Endodermal cell (in vitro differentiated cells): ENCODE data around the gene PAN3. TPM values are rescaled to one million over a fixed set of nuclear protein-coding genes. Genes with fewer than 3 reads are reported as not detected.

Source experiments
- DNase-seq: peaks from one replicate; pipeline ENCODE4 v3.0.0-alpha.2; 2017
- H3K27ac ChIP-seq: 2 replicates; pipeline ENCODE4 v1.5.1; 2013; ENCODE audit warnings: mild to moderate bottlenecking, low read depth, low read length, moderate library complexity
- H3K27me3 ChIP-seq: 2 replicates; pipeline ENCODE4 v1.6.1; 2013; ENCODE audit warnings: mild to moderate bottlenecking, low read length, moderate library complexity; ENCODE audit not compliant: insufficient read depth, control insufficient read depth, poor library complexity, severe bottlenecking
- H3K36me3 ChIP-seq: 2 replicates; pipeline ENCODE4 v1.7.0; 2013; ENCODE audit warnings: mild to moderate bottlenecking, low read length, moderate library complexity; ENCODE audit not compliant: control insufficient read depth, insufficient read depth
- H3K4me1 ChIP-seq: one replicate; pipeline ENCODE4 v1.7.0; 2013; ENCODE audit warnings: low read length; ENCODE audit not compliant: control insufficient read depth, insufficient read depth
- H3K4me3 ChIP-seq: 2 replicates; pipeline ENCODE4 v1.5.1; 2013; ENCODE audit warnings: mild to moderate bottlenecking, low read length, moderate library complexity
- H3K9ac ChIP-seq: 2 replicates; pipeline ENCODE4 v1.6.1; 2013; ENCODE audit warnings: mild to moderate bottlenecking, low read length, moderate library complexity; ENCODE audit not compliant: poor library complexity, severe bottlenecking; ENCODE audit errors: extremely low read depth
- H3K9me3 ChIP-seq: 2 replicates; pipeline ENCODE4 v1.6.1; 2013; ENCODE audit warnings: mild to moderate bottlenecking, low read length, moderate library complexity; ENCODE audit not compliant: control insufficient read depth
- H3K27ac Mint-ChIP-seq: 2 replicates; pipeline ENCODE4 v1.8.0; 2020; ENCODE audit warnings: mixed read lengths
- H3K27me3 Mint-ChIP-seq: 2 replicates; pipeline ENCODE4 v1.8.0; 2021; ENCODE audit warnings: mild to moderate bottlenecking, mixed read lengths; ENCODE audit not compliant: insufficient read depth
- H3K36me3 Mint-ChIP-seq: 2 replicates; pipeline ENCODE4 v1.8.0; 2020; ENCODE audit warnings: low read depth, mixed read lengths
- H3K4me1 Mint-ChIP-seq: 2 replicates; pipeline ENCODE4 v1.8.0; 2020; ENCODE audit warnings: mixed read lengths
- H3K4me3 Mint-ChIP-seq: 2 replicates; pipeline ENCODE4 v1.8.0; 2020; ENCODE audit warnings: mild to moderate bottlenecking, moderate library complexity, mixed read lengths
- H3K9me3 Mint-ChIP-seq: 2 replicates; pipeline ENCODE4 v1.8.0; 2020; ENCODE audit warnings: mild to moderate bottlenecking, mixed read lengths
- CTCF ChIP-seq: fragments of 200-600 bp; sonication (generic); conservative IDR thresholded peaks from 2 replicates; pipeline ENCODE4 v1.5.0; 2021; ENCODE audit warnings: antibody characterized with exemption, mild to moderate bottlenecking
- WGBS, 2 experiments: methylation state at CpG; one replicate each; pipeline versions ENCODE4 v1.1.5 to v1.1.7; 2013; ENCODE audit warnings: missing lambda C conversion rate in 2 of 2, mixed read lengths in 1 of 2; ENCODE audit not compliant: insufficient coverage in 1 of 2, insufficient read length in 1 of 2; 5-methylcytosine and 5-hydroxymethylcytosine counted together
- total RNA-seq, 2 donors: library from RNA; stranded (reverse); fragmentation: NEBNext Ultra II Directional in 1 of 2; extraction: Animal tissue kit (Norgen Biotek cat#: 25700) in 1 of 2; gene quantifications; 2 replicates in 1 of 2; 3 replicates in 1 of 2; pipeline ENCODE4 v1.2.1, GENCODE V29; 2021

The PAN3 gene
- total RNA-seq, 2 donors from 2014 or later = 73.5 to 73.8 TPM

- no peaks in the 10 kb centered on the region for H3K36me3 Mint-ChIP-seq
- H3K27ac Mint-ChIP-seq = no peak overlapping the region
- H3K4me3 ChIP-seq = no peak overlapping the region
- no peak for TF ChIP-seq CTCF
- no peaks in the 10 kb centered on the region for H3K9me3 ChIP-seq
- H3K27me3 ChIP-seq = no peaks in the 10 kb centered on the region
- no peak overlapping the region for H3K9ac ChIP-seq
- no peaks in the 10 kb centered on the region for H3K27me3 Mint-ChIP-seq
- H3K36me3 ChIP-seq = no peaks in the 10 kb centered on the region
- no peak for DNase-seq
- H3K4me3 Mint-ChIP-seq = no peak overlapping the region
- H3K9me3 Mint-ChIP-seq = no peaks in the 10 kb centered on the region
- H3K27ac ChIP-seq = no peak overlapping the region
- no peaks in the 10 kb centered on the region for H3K4me1 ChIP-seq
- no peaks in the 10 kb centered on the region for H3K4me1 Mint-ChIP-seq
Observed at GRCh38 chr13:28128030-28128429, 10.3 kb upstream of the PAN3 start.

GRCh38 chr13:28128926-28129325, 9.4 kb upstream of the PAN3 start:
- H3K27ac ChIP-seq = no peak overlapping the region
- no peaks in the 10 kb centered on the region for H3K4me1 ChIP-seq
- Mint-ChIP-seq H3K4me3 (no peak overlapping the region), H3K36me3 (no peaks in the 10 kb centered on the region), H3K27me3 (no peaks in the 10 kb centered on the region), H3K4me1 (no peaks in the 10 kb centered on the region), H3K27ac (no peak overlapping the region), H3K9me3 (no peaks in the 10 kb centered on the region)
- DNase-seq = no peak
- H3K9me3 ChIP-seq = no peaks in the 10 kb centered on the region
- no peak overlapping the region for H3K4me3 ChIP-seq
- TF ChIP-seq CTCF = no peak
- H3K9ac ChIP-seq = no peak overlapping the region
- H3K27me3 ChIP-seq = no peaks in the 10 kb centered on the region
- H3K36me3 ChIP-seq = no peaks in the 10 kb centered on the region

GRCh38 chr13:28129911-28130693, 8.2 kb upstream of the PAN3 start:
- Mint-ChIP-seq H3K4me1 (no peaks in the 10 kb centered on the region), H3K27ac (no peak overlapping the region), H3K27me3 (no peaks in the 10 kb centered on the region), H3K36me3 (no peaks in the 10 kb centered on the region), H3K4me3 (no peak overlapping the region), H3K9me3 (no peaks in the 10 kb centered on the region)
- no peaks in the 10 kb centered on the region for H3K4me1 ChIP-seq
- H3K36me3 ChIP-seq = no peaks in the 10 kb centered on the region
- no peak overlapping the region for H3K9ac ChIP-seq
- no peak overlapping the region for H3K4me3 ChIP-seq
- TF ChIP-seq CTCF = no peak
- DNase-seq = no peak
- H3K27ac ChIP-seq = no peak overlapping the region
- H3K27me3 ChIP-seq = no peaks in the 10 kb centered on the region
- 91 to 92% methylated on average over 4 of the region's 5 CpGs for WGBS, 2 experiments
- H3K9me3 ChIP-seq = no peaks in the 10 kb centered on the region
